Measurements from ENCODE around the gene LHX5.

LHX5 gene

DNA sequence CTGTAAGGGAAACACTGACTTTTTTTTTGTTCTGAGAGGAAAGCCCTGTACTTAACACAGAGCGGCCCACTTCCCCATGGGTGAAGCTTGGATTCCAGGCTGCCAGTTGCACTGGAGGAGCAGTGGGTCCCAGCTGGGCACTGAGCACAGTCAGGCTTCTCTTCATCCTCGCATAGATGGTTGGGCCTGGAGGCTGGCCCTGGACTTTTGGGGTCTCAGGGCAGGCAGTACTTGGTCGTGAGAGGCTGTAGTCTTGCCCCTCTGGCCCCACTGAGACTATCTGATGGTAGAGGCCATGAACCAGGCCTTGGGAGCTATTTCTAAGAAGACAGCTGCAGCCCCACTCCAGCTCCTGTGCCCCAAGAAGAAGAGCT is 6.2 kb upstream of the LHX5 start:
- H2AFZ ChIP-seq (ENCODE audit: low read length, unreplicated experiment) = no peak overlapping the region

DNA sequence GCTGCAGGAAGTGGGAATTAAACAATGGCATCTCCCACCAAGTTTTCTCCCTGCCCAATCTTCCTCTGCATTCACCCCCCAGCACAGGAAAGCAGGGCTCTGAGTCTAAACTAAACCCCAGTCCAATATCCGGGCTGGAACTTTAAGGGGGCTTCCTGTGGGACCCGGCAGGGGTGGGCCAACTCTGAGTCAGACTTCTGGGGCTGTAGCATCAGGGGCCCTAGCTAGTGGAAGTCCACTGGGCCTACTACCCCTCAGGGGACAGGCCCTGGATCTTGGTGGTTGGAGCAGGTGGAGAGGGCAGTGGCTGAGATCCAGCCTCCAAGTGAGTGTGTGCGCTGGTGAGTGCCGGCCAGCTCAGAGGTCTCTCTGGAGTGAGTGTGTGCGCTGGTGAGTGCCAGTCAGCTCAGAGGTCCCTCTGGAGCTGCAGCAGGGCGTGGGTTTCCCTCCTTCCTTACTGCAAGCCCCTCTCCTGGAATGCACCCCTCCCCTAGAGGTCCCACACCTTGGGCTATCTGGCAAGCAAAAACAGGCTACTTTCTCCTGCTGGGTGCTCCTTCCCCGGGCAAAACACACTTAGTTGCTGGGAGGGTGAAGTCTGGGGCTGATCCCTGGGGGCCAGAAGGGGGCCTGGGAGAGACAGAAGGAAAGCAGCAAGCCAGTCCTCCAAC is 5.6 kb upstream of the LHX5 start:
- Histone ChIP-seq H3K36me3 (ENCODE audit: insufficient read depth, low read length) (no peaks in the 10 kb centered on the region), H3K79me2 (ENCODE audit: control insufficient read depth, insufficient read depth, low read length, unreplicated experiment) (no peaks in the 10 kb centered on the region), H3K27me3 (ENCODE audit: insufficient read depth, low read length) (peaks cover 92% of the 10 kb centered on the region), H3K4me1 (ENCODE audit: control insufficient read depth, insufficient read depth, low read length, unreplicated experiment) (peaks cover 4% of the 10 kb centered on the region), H2AFZ (ENCODE audit: low read length, unreplicated experiment) (no peak overlapping the region), H3K4me3 (ENCODE audit: low read depth, low read length) (no peak overlapping the region), H3K27ac (ENCODE audit: low read depth, low read length) (no peak overlapping the region)

More for the DNA sequence above, 6.2 kb upstream of the LHX5 start:
- no peaks in the 10 kb centered on the region for H3K79me2 ChIP-seq (ENCODE audit: control insufficient read depth, insufficient read depth, low read length, unreplicated experiment)
- H3K27me3 ChIP-seq (ENCODE audit: insufficient read depth, low read length) = peaks cover 92% of the 10 kb centered on the region
- H3K36me3 ChIP-seq (ENCODE audit: insufficient read depth, low read length) = no peaks in the 10 kb centered on the region
- peaks cover 4% of the 10 kb centered on the region for H3K4me1 ChIP-seq (ENCODE audit: control insufficient read depth, insufficient read depth, low read length, unreplicated experiment)
- H3K27ac ChIP-seq (ENCODE audit: low read depth, low read length) = no peak overlapping the region
- no peak overlapping the region for H3K4me3 ChIP-seq (ENCODE audit: low read depth, low read length)

DNA sequence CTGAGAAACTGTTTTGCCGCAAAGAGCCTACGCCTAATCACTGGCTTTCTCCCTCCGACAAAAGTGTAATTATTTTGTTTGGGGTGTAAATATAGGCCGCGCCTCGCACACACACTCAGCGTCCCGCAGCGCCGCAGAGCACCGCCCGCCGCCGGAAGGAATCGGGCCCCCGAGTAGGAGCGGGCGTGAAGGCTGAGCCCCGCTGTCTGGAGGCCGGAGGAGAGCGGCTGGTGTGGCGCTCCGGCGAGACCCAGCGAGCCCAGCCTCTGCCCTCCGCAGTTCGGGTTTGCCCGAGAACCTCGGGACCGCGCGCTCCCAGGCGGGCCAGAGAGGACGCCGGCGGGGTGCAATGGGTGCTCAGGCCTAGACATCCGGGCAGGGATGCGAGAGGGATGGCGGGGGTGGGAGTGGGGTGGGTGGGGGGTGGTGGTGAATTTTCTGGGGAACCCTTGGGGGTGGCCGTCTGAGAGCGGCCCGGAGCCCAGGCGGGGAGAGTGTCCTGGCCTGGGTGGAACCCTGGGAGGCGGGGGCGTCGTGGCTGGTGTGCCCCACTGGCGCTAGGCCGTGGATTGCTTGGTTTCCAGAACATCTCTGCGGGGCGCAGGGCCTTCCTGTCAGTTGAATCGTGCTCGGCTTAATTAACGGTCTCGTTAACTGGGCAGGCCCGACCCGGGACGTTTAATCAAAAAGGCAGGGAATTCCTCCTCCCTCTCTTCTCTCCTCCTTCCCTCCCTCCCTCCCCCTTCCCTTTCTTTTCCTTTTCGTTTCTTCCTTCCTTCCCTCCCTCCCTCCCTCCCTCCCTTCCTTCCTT is 4.7 kb upstream of the LHX5 start:
- H2AFZ ChIP-seq (ENCODE audit: low read length, unreplicated experiment) = no peak overlapping the region
- H3K27ac ChIP-seq (ENCODE audit: low read depth, low read length) = no peak overlapping the region
- H3K27me3 ChIP-seq (ENCODE audit: insufficient read depth, low read length) = peaks cover 94% of the 10 kb centered on the region
- H3K36me3 ChIP-seq (ENCODE audit: insufficient read depth, low read length) = no peaks in the 10 kb centered on the region
- no peak overlapping the region for H3K4me3 ChIP-seq (ENCODE audit: low read depth, low read length)
- H3K4me1 ChIP-seq (ENCODE audit: control insufficient read depth, insufficient read depth, low read length, unreplicated experiment) = peaks cover 4% of the 10 kb centered on the region
- H3K79me2 ChIP-seq (ENCODE audit: control insufficient read depth, insufficient read depth, low read length, unreplicated experiment) = no peaks in the 10 kb centered on the region

DNA sequence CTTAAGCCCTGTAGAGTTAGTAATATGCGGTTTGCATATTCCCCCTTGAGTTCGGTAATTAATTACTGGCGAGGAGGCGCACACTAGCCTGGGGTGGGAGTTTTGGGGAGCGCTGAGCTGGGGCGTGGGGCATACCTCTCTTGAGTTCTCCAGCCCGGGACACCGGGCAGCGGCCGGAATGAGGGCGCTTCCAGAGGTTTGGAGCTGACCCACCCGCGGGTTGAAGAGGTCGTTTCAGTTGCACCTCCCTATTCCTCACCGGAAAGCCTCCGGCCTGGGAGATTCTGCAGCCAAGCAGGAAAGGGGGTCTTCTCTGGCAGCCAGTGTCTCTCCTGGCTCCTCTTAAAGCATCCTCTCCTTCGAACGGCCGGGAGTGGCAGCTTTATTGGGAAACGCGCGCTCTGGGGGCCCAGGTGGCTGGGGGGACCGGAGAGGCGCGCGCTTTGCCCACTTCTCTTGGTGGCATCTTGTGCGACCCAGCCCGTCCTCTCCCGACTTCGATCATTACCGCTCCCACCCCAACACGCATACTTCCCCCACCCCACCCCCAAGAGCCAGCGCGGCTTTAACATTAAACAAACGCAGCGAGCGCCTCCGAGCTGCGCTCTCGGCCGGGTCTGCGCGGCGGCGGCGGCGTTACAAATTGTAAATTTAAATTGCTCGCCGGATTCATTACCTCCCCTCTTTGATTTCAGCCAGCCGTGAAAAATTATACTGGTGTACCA is 3.9 kb upstream of the LHX5 start:
- no peaks in the 10 kb centered on the region for H3K36me3 ChIP-seq (ENCODE audit: insufficient read depth, low read length)
- no peaks in the 10 kb centered on the region for H3K79me2 ChIP-seq (ENCODE audit: control insufficient read depth, insufficient read depth, low read length, unreplicated experiment)
- H3K27me3 ChIP-seq (ENCODE audit: insufficient read depth, low read length) = peaks cover 94% of the 10 kb centered on the region
- peaks cover 7% of the 10 kb centered on the region for H3K4me1 ChIP-seq (ENCODE audit: control insufficient read depth, insufficient read depth, low read length, unreplicated experiment)
- no peak overlapping the region for H2AFZ ChIP-seq (ENCODE audit: low read length, unreplicated experiment)
- no peak overlapping the region for H3K4me3 ChIP-seq (ENCODE audit: low read depth, low read length)
- H3K27ac ChIP-seq (ENCODE audit: low read depth, low read length) = no peak overlapping the region

DNA sequence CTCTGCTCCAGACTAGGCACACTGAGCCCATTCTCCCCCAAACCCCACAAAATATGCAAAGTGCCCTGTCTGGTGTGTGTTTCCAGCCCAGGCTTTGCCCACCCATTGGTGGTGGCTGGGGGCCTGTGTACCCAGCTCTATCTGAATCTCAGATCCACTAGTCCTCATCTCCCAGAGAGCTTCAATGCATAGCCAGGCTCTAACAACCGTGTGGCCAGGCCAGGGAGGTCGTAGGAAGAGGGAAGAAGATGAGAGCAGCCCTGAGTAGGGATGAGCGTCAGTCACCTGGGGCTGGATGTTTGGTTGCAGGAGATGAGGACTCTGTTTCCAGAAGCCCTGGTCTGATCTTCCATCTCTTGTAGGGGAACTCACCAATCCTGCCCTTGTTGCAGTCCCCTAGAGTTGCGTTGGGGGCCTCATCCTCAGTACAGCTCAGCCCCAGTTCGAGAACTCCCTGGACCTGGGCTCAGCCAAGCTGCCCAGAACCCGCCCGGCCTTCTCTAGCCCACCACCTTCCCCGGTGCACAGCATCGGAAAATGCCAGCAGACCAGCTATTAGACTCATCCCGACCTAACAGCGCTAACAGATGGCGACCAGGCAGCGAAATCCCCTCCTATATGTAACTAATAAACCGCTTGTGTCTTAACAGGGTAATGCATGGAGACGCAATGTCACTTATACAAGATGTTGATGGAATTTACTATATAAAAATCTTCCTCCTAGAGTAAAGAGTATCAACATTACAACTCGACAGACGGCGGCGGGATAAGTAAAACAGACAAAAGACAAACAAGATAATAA is 3.2 kb upstream of the LHX5 start:
- no peaks in the 10 kb centered on the region for H3K36me3 ChIP-seq (ENCODE audit: insufficient read depth, low read length)
- peaks cover 10% of the 10 kb centered on the region for H3K4me1 ChIP-seq (ENCODE audit: control insufficient read depth, insufficient read depth, low read length, unreplicated experiment)
- peaks cover 94% of the 10 kb centered on the region for H3K27me3 ChIP-seq (ENCODE audit: insufficient read depth, low read length)
- no peak overlapping the region for H2AFZ ChIP-seq (ENCODE audit: low read length, unreplicated experiment)
- H3K27ac ChIP-seq (ENCODE audit: low read depth, low read length) = no peak overlapping the region
- H3K79me2 ChIP-seq (ENCODE audit: control insufficient read depth, insufficient read depth, low read length, unreplicated experiment) = no peaks in the 10 kb centered on the region
- H3K4me3 ChIP-seq (ENCODE audit: low read depth, low read length) = peak overlapping the region; percentile 62; the same call in 1 of the 2 replicates

DNA sequence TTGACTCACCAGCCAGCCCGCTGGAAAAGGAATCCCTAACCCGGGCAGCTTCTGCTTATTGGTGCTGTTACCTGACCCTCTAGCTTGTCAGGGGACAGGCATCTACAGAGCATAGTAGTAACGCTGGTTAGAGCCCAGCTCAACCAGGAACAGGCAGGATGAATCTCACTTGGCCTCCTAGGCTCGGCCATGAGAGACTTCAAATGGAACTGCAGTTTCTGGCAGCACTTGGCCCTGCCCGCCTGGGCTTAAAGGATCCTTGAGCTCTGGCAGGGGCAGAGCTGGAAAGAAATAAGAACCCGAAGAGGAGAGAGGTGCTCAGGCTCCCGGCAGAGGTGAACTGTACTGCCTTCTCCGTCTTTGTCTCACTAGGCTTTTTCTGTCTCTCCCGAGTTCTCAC is 2.3 kb upstream of the LHX5 start:
- Histone ChIP-seq H3K4me3 (ENCODE audit: low read depth, low read length) (peak overlapping the region; percentile 62), H2AFZ (ENCODE audit: low read length, unreplicated experiment) (peak overlapping the region; percentile 43), H3K4me1 (ENCODE audit: control insufficient read depth, insufficient read depth, low read length, unreplicated experiment) (peaks cover 10% of the 10 kb centered on the region), H3K27ac (ENCODE audit: low read depth, low read length) (no peak overlapping the region), H3K27me3 (ENCODE audit: insufficient read depth, low read length) (peaks cover 94% of the 10 kb centered on the region), H3K79me2 (ENCODE audit: control insufficient read depth, insufficient read depth, low read length, unreplicated experiment) (no peaks in the 10 kb centered on the region), H3K36me3 (ENCODE audit: insufficient read depth, low read length) (no peaks in the 10 kb centered on the region)

DNA sequence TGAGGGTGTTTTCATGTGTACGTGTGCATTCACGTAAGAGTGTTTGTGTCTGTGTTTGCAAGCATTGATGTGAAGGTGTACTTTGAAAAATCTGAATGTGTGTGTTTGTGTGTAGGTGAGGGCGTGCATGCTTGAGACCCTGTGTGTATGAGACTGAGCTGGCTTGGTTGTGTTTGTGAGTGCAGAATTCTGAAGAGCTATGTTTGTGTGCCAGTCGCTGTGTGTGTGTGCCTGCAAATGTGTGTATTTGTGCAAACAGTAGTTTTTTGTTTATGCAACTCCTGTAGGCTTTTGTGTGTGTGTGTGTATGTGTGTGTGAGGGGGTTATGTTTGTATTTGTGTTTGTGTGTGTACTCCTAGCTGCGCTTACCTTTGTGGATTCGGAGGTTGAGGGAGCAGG is 1.7 kb upstream of the LHX5 start:
- peaks cover 10% of the 10 kb centered on the region for H3K4me1 ChIP-seq (ENCODE audit: control insufficient read depth, insufficient read depth, low read length, unreplicated experiment)
- H3K27me3 ChIP-seq (ENCODE audit: insufficient read depth, low read length) = peaks cover 94% of the 10 kb centered on the region
- no peak overlapping the region for H3K27ac ChIP-seq (ENCODE audit: low read depth, low read length)
- no peak overlapping the region for H2AFZ ChIP-seq (ENCODE audit: low read length, unreplicated experiment)
- H3K79me2 ChIP-seq (ENCODE audit: control insufficient read depth, insufficient read depth, low read length, unreplicated experiment) = no peaks in the 10 kb centered on the region
- no peaks in the 10 kb centered on the region for H3K36me3 ChIP-seq (ENCODE audit: insufficient read depth, low read length)
- H3K4me3 ChIP-seq (ENCODE audit: low read depth, low read length) = no peak overlapping the region

DNA sequence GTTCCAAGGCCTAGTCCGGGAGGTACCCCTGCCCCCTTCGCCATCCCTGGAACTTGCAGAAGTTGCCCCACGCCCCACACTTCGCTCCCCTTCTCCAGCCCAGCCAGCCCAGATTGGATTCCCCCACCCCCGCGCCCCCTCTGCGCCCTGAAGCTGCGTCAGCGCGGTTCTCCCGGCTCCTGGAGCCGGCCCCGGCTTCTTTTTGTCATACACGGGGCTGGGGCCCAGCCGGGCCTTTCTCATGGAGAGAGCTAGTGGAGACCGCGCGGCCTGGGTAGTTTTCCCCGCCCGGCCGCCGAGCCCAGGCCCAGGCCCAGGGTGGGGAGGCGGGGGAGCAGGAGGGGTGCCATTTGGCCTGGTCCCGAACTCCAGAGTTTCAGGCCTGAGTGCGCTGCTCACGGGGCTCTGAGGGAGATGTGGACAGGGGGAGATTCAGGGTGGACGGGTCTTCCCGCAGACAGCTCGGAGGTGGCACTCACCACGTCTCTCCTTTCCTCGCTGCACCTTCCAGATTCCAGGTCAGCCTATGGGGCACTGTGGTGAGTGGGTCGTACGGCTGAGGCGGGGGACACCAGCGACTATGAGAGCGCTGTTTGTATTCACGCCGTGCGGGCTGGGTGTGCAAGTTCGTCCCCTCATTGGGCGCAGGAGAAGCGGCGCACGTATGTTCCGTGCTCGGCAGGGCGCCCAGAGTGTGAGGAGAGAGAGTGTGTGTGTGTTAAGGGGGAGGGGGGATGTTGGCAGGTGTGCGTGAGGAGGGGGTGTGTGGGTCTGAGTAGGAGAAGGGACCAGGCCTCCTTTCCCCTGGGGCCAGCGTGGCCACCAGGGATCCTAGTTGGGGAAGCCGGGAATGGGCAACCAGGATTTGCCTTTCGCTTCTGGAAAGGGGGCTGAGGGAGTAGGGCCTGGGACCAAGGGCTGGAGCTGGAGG is 785 bp upstream of the LHX5 start:
- no peaks in the 10 kb centered on the region for H3K79me2 ChIP-seq (ENCODE audit: control insufficient read depth, insufficient read depth, low read length, unreplicated experiment)
- peaks cover 10% of the 10 kb centered on the region for H3K4me1 ChIP-seq (ENCODE audit: control insufficient read depth, insufficient read depth, low read length, unreplicated experiment)
- no peak overlapping the region for H2AFZ ChIP-seq (ENCODE audit: low read length, unreplicated experiment)
- no peak overlapping the region for H3K4me3 ChIP-seq (ENCODE audit: low read depth, low read length)
- H3K27ac ChIP-seq (ENCODE audit: low read depth, low read length) = no peak overlapping the region
- no peaks in the 10 kb centered on the region for H3K36me3 ChIP-seq (ENCODE audit: insufficient read depth, low read length)
- H3K27me3 ChIP-seq (ENCODE audit: insufficient read depth, low read length) = peaks cover 94% of the 10 kb centered on the region

DNA sequence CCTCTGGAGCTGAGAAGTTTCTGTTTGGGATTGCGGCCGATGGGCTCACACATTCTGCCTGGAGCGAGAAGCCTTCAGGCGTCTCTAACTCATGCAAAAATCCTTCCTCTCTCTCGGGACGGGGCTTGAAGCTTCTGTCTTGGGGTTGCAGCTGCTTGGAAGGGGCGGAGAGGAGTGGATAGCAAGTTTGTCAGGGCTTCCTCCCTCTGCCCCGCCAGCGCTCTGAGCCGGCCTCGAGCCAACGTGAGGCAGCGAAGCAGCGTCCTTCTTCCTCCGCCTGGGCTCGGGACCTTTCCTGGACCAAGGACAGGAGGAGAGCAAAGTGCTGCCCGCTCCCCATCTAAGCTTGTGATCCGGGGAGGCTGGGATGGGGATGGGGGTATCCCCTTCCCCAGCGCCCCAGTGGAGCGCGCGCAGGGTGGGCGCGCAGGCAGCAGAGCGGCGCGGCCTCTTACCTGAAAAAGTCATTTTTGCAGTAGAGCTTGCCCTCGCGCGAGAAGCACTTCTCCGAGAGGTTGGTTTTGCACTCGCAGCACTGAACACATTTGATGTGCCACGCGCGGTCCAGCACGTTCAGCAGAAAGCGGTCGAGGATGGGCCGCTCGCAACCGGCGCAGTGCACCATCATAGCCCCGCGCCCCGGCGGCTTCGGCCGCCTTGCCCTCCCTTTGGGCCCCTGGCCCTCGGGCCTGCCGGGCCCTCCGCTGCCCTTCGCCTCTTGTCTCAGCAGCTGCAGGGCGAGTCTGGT is 626 bp downstream of the LHX5 start:
- Histone ChIP-seq H3K79me2 (ENCODE audit: control insufficient read depth, insufficient read depth, low read length, unreplicated experiment) (no peaks in the 10 kb centered on the region), H3K27ac (ENCODE audit: low read depth, low read length) (no peak overlapping the region), H3K4me3 (ENCODE audit: low read depth, low read length) (peak overlapping the region; percentile 45), H3K27me3 (ENCODE audit: insufficient read depth, low read length) (peaks cover 100% of the 10 kb centered on the region), H2AFZ (ENCODE audit: low read length, unreplicated experiment) (no peak overlapping the region), H3K36me3 (ENCODE audit: insufficient read depth, low read length) (no peaks in the 10 kb centered on the region), H3K4me1 (ENCODE audit: control insufficient read depth, insufficient read depth, low read length, unreplicated experiment) (peaks cover 10% of the 10 kb centered on the region)

Data from ACC112 (cell line).